AG09309 (cell line): ENCODE results near the gene DNAH14.
"Not testable (repeated sequence)": the region's sequence is repeated elsewhere in the genome, so short reads cannot be mapped to it uniquely, and the experiment has no call there.

Experiments used
- DNase-seq: peaks from one replicate; pipeline ENCODE4 v3.0.0-alpha.2; 2010; ENCODE audit warnings: low read depth
- H3K4me3 ChIP-seq: 2 replicates; pipeline ENCODE4 v1.5.1; 2011; ENCODE audit warnings: mild to moderate bottlenecking, low read depth, low read length, moderate library complexity; ENCODE audit not compliant: control insufficient read depth
- TF ChIP-seq, protein P1 (sequence below): IDR thresholded peaks from 2 replicates; pipeline ENCODE4 v1.5.1; 2011; ENCODE audit warnings: mild to moderate bottlenecking, low read depth, low read length, inconsistent platforms; ENCODE audit not compliant: insufficient read depth, control insufficient read depth; ENCODE audit errors: missing control alignments

DNAH14 gene

DNA sequence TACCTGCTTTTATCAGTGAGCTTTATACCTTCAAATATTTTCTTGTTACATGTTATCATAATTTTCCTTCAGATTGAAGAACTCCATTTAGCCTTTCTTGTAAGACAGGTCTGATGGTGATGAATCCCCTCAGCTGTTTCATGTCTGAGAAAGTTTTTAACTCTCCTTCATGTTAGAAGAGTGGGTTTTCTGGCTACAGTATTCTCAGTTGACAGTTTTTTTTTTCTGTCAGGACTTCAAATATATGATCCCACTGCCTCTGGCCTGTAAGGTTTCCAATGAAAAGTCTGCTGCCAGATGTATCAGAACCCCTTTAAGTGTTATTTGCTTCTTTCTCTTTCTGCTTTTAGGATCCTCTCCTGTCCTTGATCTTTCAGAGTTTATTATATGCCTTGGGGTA, 250.2 kb downstream of the DNAH14 start:
- TF ChIP-seq, protein P1, sequence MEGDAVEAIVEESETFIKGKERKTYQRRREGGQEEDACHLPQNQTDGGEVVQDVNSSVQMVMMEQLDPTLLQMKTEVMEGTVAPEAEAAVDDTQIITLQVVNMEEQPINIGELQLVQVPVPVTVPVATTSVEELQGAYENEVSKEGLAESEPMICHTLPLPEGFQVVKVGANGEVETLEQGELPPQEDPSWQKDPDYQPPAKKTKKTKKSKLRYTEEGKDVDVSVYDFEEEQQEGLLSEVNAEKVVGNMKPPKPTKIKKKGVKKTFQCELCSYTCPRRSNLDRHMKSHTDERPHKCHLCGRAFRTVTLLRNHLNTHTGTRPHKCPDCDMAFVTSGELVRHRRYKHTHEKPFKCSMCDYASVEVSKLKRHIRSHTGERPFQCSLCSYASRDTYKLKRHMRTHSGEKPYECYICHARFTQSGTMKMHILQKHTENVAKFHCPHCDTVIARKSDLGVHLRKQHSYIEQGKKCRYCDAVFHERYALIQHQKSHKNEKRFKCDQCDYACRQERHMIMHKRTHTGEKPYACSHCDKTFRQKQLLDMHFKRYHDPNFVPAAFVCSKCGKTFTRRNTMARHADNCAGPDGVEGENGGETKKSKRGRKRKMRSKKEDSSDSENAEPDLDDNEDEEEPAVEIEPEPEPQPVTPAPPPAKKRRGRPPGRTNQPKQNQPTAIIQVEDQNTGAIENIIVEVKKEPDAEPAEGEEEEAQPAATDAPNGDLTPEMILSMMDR, result no peak
- DNase-seq, result no peak
- no peak overlapping the region for H3K4me3 ChIP-seq

DNA sequence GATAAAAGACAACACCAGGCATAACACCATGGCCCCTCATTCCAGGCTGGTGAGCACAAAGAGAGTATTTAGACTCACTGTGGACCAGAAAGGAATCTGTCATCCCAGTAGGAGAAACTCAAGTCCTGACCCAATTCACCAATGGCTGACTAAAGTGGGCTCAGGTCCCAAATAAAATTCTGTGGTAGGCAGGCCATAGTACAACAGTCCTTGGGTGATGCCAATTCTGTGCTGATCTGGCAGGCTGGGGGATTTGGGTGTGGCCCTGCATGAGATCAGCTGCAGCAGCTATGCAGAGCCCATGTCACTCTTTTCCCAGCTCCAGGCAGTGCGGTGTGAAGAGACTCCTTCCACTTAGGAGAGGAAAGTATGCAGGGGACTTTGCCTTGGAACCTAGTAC, 253.2 kb downstream of the DNAH14 start:
- no peak overlapping the region for H3K4me3 ChIP-seq
- TF ChIP-seq, protein P1, result no peak
- no peak for DNase-seq

GRCh38 chr1:225191199-225191753, 261.8 kb downstream of the DNAH14 start:
- TF ChIP-seq, protein P1, result no peak
- H3K4me3 ChIP-seq, result no peak overlapping the region
- DNase-seq, result no peak

DNA sequence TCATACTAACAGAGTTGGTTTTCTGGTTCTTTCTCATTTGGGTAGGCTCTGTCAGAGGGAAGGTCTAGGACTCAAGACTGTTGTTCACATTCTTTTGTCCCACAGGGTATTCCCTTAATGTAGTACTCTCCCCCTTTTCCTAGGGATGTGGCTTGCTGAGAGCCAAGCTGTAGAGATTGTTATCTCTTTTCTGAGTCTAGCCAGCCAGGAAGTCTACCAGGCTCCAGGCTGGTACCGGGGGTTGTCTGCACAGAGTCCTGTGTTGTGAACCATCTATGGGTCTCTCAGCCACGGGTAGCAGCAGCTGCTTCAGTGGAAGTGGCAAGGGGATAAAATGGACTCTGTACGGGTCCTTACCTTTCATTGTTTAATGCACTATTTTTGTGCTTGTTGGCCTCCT, 272.0 kb downstream of the DNAH14 start:
- DNase-seq, result no peak
- H3K4me3 ChIP-seq, result no peak overlapping the region
- TF ChIP-seq, protein P1, result no peak

DNA sequence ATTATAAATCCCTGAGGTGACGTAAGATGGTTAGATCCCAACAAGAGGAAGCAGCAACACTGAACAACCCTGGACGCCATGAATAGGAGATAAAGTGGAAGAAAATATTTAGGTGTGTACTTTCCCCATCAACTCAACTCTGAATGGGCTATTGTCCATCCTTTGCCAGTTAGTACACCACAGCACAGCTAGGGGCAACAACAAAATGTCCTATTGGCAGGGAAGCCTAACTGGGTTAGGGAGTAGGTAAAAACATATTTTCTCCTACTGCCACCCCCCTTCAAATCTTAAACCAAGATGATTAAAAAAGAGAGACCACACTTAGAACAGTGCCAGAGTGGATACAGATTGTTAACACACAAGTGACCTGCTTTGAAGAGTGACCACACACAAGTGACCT, 278.3 kb downstream of the DNAH14 start:
- TF ChIP-seq, protein P1, result no peak
- DNase-seq, result no peak
- no peak overlapping the region for H3K4me3 ChIP-seq

DNA sequence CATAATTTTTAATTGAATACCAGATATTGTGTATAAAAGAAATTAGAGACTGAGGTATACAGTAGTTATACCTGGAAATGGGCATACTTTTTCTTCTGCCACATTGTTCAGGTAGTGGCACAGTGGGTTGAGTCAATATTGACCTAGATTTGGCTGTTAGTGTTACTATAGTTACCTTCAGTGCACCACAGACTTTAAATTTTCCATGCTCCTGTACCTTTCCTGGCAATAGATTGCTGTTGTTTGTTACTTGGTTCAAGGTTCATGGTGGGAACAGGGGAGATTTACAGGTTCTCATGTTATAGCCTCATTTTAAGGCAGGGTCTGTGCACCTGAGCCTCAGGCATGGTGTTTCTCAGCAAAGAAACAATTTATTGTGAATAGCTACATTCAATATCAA, 279.7 kb downstream of the DNAH14 start:
- H3K4me3 ChIP-seq, result no peak overlapping the region
- TF ChIP-seq, protein P1, result no peak
- DNase-seq, result no peak

- DNase-seq, H3K4me3 ChIP-seq: not testable (repeated sequence)
These were observed 280.7 kb downstream of the DNAH14 start for GRCh38 chr1:225210180-225210579.

- H3K4me3 ChIP-seq, DNase-seq: not testable (repeated sequence)
These were observed 282.4 kb downstream of the DNAH14 start for GRCh38 chr1:225211694-225212442.
